Amygdala (tissue), 56 donors: ENCODE measurements around the gene ADAMTS4.
"Not testable (repeated sequence)": the region's sequence is repeated elsewhere in the genome, so short reads cannot be mapped to it uniquely, and the experiment has no call there.

Experiments
- DNase-seq, 56 donors: peaks; one replicate each; lab custom pipeline; 2025; lab: John Stamatoyannopoulos, UW

The ADAMTS4 gene

GRCh38 chr1:161198897-161199431 lies at the start of gene ADAMTS4:
Gene ADAMTS4 (minus strand): TSS chr1:161199054. CDS start chr1:161198627, 427 bp downstream.
- DNase-seq, result peak in 54 of 56 donors; percentile 9 to 95 (median 78)

GRCh38 chr1:161244888-161245287 lies 46.0 kb upstream of the ADAMTS4 start:
- DNase-seq, result no peak

GRCh38 chr1:161242313-161242712 lies 43.5 kb upstream of the ADAMTS4 start:
- no peak for DNase-seq

- no peak for DNase-seq
These were observed 42.8 kb upstream of the ADAMTS4 start for GRCh38 chr1:161241682-161242081.

- DNase-seq, result no peak
These were observed 39.2 kb upstream of the ADAMTS4 start, which contains the start of gene NR1I3 for GRCh38 chr1:161238039-161238473. Gene NR1I3 (minus strand): TSS chr1:161238203. CDS start chr1:161236565, 1,638 bp downstream.

GRCh38 chr1:161235957-161236775 lies 37.3 kb upstream of the ADAMTS4 start:
- no peak for DNase-seq

GRCh38 chr1:161233102-161233501 lies 34.2 kb upstream of the ADAMTS4 start:
- DNase-seq, result no peak

GRCh38 chr1:161230762-161231161 lies 31.9 kb upstream of the ADAMTS4 start:
- no peak for DNase-seq

GRCh38 chr1:161229896-161230295 lies 31.0 kb upstream of the ADAMTS4 start:
- no peak for DNase-seq

GRCh38 chr1:161228032-161228431 lies 29.2 kb upstream of the ADAMTS4 start:
- DNase-seq, result no peak

- DNase-seq, result peak in 55 of 56 donors; percentile 8 to 89 (median 58)
These were observed 28.5 kb upstream of the ADAMTS4 start for GRCh38 chr1:161227196-161227871.

- DNase-seq, result no peak
These were observed 27.9 kb upstream of the ADAMTS4 start for GRCh38 chr1:161226759-161227158.

- DNase-seq, result peak in 2 of 56 donors; percentile 6 to 39
These were observed 27.5 kb upstream of the ADAMTS4 start for GRCh38 chr1:161226320-161226711.

- peak in 55 of 56 donors; percentile 26 to 96 (median 86) for DNase-seq
These were observed 26.9 kb upstream of the ADAMTS4 start, which contains the start of gene TOMM40L for GRCh38 chr1:161225534-161226319. Gene TOMM40L (plus strand): TSS chr1:161226060. CDS start chr1:161226490, 430 bp downstream.

- no peak for DNase-seq
These were observed 26.3 kb upstream of the ADAMTS4 start for GRCh38 chr1:161225178-161225533.

- not testable (repeated sequence) for DNase-seq
These were observed 25.8 kb upstream of the ADAMTS4 start for GRCh38 chr1:161224695-161225087.

GRCh38 chr1:161223805-161224694 lies 25.2 kb upstream of the ADAMTS4 start:
- DNase-seq, result no peak

GRCh38 chr1:161222175-161223019 lies 23.5 kb upstream of the ADAMTS4 start:
- DNase-seq, result no peak
